ENCODE measurements around the gene CPHXL.

Gene CPHXL

GRCh38 chr16:75726390-75726789, at the start of gene CPHXL:
Gene CPHXL (minus strand): TSS chr16:75726490. CDS start chr16:75726442, 48 bp downstream.
- DNase-seq (ENCODE audit: insufficient read length, low spot score) (no peak), FAIRE-seq (no peak)

GRCh38 chr16:75774197-75774596, 47.9 kb upstream of the CPHXL start:
- DNase-seq (ENCODE audit: insufficient read length, low spot score) (no peak), FAIRE-seq (no peak)

DNA sequence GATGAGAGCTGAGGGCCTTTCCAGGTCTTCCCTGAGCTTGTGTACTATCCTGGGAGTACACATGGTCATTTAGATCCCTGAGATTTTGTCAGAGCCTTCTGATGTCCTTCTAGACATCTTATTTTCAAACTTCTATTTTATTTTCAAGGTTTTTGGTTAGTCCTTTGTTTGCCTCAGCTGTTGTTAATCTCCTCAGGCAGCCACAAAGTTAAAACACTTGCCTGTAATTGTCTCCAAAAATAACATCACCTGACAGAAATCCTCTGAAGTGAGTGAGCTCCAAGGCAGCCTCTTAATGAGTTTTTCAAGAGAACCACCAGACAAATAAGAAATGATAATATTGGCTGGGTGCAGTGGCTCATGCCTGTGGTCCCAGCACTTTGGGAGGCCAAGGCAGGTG, 43.8 kb upstream of the CPHXL start:
- no peak for DNase-seq (ENCODE audit: insufficient read length, low spot score)
- no peak for FAIRE-seq

DNA sequence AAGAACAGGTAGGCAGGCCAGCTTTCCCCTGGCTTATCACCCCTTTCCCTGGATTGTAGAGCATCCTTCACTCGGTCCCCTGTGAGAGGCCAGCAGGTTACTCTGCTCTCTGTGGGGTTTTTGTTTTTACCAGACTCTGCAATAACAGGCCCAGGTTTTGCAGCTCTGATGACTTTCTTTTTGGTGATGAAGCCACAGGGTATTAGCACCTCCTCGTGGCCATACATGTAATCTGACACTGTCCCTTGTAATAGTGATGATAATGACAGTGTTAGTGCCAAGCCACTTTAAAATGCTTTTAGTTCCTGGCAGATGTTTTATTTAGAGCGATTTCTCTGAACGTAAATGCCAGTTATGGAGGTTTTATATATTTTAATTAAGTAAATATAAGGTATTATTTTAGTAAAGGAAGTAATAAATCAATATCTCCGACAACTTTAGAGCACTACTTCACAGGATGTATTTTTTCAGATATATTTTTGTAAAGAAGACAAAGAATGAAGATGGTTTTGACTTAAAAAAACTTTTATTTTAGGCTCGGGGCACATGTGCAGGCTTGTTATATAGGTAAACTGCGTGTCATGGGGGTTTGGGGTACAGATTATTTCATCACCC, 38.0 kb upstream of the CPHXL start:
- DNase-seq (ENCODE audit: insufficient read length, low spot score) (peak; percentile 72), FAIRE-seq (peak; percentile 36)

GRCh38 chr16:75763204-75763603, 36.9 kb upstream of the CPHXL start:
- no peak for FAIRE-seq
- no peak for DNase-seq (ENCODE audit: insufficient read length, low spot score)

DNA sequence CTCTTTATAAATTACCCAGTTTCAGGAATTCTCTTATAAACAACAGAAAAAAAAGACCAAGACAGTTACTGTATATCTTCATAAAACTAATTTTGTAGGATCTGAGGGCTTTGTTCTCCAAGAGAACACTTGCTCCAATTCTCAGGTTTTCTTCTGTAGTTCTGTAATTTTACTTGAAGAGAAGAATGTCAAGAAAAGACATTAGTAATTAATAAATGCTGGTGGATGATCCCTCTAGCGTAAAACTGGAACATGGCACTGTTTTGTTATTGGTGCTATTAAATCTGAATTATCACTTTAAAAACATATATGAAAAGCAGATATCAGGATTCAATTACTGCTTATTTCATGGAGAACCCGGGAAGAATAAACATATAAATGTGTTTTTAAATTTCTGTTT, 36.5 kb upstream of the CPHXL start:
- FAIRE-seq (no peak), DNase-seq (ENCODE audit: insufficient read length, low spot score) (no peak)

GRCh38 chr16:75761108-75761507, 34.8 kb upstream of the CPHXL start:
- FAIRE-seq, result no peak
- DNase-seq (ENCODE audit: insufficient read length, low spot score), result no peak

- no peak for FAIRE-seq
Observed at GRCh38 chr16:75760018-75760519, 33.8 kb upstream of the CPHXL start.

DNA sequence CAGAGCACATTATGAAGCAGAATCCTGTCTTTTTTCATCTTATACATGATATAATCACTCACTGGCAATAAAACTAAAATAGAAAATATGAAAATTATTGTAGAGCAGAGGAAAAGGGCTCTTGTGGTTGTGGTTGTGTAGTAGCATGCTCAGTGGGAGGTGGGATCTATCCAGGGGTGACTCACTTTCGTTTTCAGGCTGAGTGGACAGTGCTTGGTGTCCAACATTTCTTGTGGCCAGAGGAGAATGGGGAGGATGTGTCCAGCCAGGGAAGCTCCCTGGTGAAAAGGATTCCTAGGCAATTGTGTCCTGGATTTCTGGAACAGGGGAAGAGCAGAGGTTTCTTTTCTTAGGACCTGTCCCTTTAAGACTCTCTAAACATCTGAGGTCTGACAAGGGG, 31.9 kb upstream of the CPHXL start:
- FAIRE-seq, result no peak

More at GRCh38 chr16:75760018-75760519, 33.8 kb upstream of the CPHXL start:
- no peak for DNase-seq (ENCODE audit: insufficient read length, low spot score)

GRCh38 chr16:75754141-75754540, 27.9 kb upstream of the CPHXL start:
- DNase-seq (ENCODE audit: insufficient read length, low spot score), result no peak
- FAIRE-seq, result no peak

More for the DNA sequence above, 31.9 kb upstream of the CPHXL start:
- DNase-seq (ENCODE audit: insufficient read length, low spot score), result no peak

DNA sequence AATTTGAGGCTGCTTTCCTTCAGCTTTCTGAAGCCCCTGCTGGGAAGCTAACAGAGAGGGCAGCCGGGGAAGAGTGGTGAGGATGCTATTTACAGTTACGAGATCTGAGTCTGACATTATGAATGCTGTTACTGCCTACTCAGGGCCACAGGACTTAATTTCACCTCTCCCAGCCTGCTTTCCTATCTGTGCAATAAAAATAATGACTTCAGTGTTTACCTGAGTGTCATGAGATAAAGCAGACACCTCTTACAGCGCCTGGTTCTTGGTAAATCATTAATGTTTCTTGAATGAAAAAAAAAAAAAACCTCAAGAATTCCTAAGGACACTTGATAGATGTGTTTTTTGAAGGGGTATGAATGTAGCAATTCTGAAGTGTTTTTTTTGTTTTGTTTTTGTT, 24.2 kb upstream of the CPHXL start:
- FAIRE-seq (no peak), DNase-seq (ENCODE audit: insufficient read length, low spot score) (no peak)

- FAIRE-seq (no peak), DNase-seq (ENCODE audit: insufficient read length, low spot score) (no peak)
Observed at GRCh38 chr16:75746359-75746758, 20.1 kb upstream of the CPHXL start.

GRCh38 chr16:75745823-75746222, 19.5 kb upstream of the CPHXL start:
- no peak for FAIRE-seq
- no peak for DNase-seq (ENCODE audit: insufficient read length, low spot score)

GRCh38 chr16:75745242-75745641, 19.0 kb upstream of the CPHXL start:
- DNase-seq (ENCODE audit: insufficient read length, low spot score), result no peak
- no peak for FAIRE-seq

DNA sequence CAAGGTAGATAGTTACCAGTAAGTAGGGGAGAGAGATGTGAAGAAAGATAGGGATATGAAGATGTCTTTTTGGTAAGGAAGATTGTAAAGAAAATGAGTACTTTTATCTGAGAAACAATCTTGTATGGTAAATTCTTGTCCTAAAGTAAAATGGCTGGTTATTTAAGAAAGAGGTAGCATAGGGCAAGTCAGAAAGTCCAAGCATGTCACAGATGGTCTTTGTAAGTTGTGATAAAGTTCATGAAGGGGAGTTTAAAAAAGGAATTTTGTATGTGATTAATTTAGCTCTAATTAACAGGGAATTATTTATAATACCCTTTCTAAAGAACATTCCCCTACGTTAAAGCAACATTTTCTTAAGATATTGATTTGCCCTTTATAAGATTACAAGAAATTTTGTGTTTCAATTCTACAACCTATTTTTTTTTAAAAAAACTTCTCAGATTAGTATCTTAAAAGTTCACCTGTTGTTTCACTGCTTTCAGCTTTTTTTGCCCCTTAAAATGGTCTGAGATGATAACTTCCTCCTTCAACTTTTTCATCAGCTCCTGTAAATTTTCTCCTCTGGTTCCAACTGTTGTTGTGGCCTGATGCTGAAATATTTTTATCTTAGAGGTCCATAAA, 16.2 kb upstream of the CPHXL start:
- DNase-seq (ENCODE audit: insufficient read length, low spot score), result no peak
- no peak for FAIRE-seq

GRCh38 chr16:75733305-75734211, 7.3 kb upstream of the CPHXL start:
- DNase-seq (ENCODE audit: insufficient read length, low spot score) (no peak), FAIRE-seq (peak; percentile 38)

DNA sequence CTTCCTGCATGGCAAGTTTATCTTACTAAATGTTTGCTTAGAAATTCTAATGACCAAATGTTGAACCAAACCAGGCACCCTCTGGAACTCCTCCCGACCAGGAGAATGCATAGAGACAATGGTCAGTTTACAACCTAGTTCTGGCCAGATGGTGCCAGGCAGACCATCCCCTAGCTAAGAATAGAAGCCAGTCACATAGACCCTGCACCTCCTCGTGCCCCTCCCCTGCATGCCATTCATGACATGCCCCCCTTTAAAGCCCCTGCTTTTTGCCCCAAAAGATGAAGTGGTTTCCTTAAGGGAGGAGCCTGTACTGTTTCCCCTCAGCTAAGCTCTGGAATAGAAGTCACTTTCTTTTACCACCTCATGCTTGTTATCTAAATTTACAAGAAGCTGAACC, 6.6 kb upstream of the CPHXL start:
- no peak for FAIRE-seq
- DNase-seq (ENCODE audit: insufficient read length, low spot score), result no peak

- no peak for DNase-seq (ENCODE audit: insufficient read length, low spot score)
- no peak for FAIRE-seq
Observed at GRCh38 chr16:75727221-75727620, 931 bp upstream of the CPHXL start.

- no peak for DNase-seq (ENCODE audit: insufficient read length, low spot score)
- no peak for FAIRE-seq
Observed at GRCh38 chr16:75718452-75718851, 7.8 kb downstream of the CPHXL start.

DNA sequence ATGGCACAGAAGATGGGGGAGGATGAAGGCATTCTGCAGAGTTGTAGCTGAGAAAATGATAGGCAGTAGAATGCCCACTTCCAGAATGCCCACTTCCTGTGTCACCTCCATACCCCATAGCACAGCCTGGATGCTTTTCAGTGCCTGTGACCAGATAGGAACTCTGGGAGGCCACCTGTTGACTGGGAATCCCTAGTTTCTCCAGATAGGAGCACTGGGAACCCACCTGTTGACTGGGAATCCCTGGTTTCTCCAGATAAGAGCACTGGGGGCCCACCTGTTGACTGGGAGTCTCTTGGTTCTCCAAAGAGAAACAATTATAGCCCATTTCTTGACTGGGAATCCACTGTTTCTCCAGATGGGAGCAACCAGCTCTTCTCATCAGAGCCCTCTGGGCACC, 11.6 kb downstream of the CPHXL start:
- DNase-seq (ENCODE audit: insufficient read length, low spot score) (no peak), FAIRE-seq (no peak)

- DNase-seq (ENCODE audit: insufficient read length, low spot score) (no peak), FAIRE-seq (no peak)
Observed at GRCh38 chr16:75710344-75710743, 15.9 kb downstream of the CPHXL start.

Data from HTR-8/SVneo (cell line).